Measurements from ENCODE around the gene SLU7.

The SLU7 gene

DNA sequence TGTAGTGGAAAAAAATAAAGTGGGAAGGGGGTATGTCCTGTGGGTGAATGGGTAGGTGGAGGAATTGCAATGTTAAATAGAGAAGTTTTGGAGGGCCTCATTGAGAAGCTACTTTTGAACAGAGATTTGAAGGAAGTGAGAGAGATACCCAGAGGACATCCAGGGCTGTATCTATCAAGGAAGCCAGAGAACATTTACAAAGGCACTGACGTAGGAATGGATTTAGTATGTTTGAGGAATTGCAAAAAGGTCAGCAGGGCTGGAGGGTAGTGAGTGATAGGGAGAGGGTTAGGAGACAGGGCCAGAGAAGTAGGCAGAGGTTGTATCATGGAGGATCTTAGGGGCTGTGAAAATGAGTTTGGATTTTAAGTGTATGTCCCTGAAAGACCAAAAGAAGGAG lies 16.7 kb upstream of the SLU7 start:
- Histone ChIP-seq H3K36me3 (ENCODE audit: insufficient read depth, low read length) (no peaks in the 10 kb centered on the region), H3K79me2 (ENCODE audit: insufficient read depth, low read length) (no peaks in the 10 kb centered on the region), H3K4me1 (ENCODE audit: insufficient read depth, low read length) (peaks cover 25% of the 10 kb centered on the region), H4K20me1 (ENCODE audit: insufficient read depth, low read length) (no peaks in the 10 kb centered on the region), H3K27me3 (ENCODE audit: insufficient read depth, low read length, poor library complexity) (no peaks in the 10 kb centered on the region), H3K4me2 (ENCODE audit: insufficient read depth, low read length) (no peak overlapping the region), H3K4me3 (ENCODE audit: low read depth in 1 of 2, low read length in 2 of 2) (no peak overlapping the region), H3K27ac (ENCODE audit: low read length) (no peak overlapping the region), H3K9me3 (ENCODE audit: insufficient read depth, low read length, severe bottlenecking) (no peaks in the 10 kb centered on the region), H2AFZ (ENCODE audit: low read depth, low read length) (no peak overlapping the region), H3K9ac (ENCODE audit: low read depth, low read length) (no peak overlapping the region)
- TF ChIP-seq, protein P1, sequence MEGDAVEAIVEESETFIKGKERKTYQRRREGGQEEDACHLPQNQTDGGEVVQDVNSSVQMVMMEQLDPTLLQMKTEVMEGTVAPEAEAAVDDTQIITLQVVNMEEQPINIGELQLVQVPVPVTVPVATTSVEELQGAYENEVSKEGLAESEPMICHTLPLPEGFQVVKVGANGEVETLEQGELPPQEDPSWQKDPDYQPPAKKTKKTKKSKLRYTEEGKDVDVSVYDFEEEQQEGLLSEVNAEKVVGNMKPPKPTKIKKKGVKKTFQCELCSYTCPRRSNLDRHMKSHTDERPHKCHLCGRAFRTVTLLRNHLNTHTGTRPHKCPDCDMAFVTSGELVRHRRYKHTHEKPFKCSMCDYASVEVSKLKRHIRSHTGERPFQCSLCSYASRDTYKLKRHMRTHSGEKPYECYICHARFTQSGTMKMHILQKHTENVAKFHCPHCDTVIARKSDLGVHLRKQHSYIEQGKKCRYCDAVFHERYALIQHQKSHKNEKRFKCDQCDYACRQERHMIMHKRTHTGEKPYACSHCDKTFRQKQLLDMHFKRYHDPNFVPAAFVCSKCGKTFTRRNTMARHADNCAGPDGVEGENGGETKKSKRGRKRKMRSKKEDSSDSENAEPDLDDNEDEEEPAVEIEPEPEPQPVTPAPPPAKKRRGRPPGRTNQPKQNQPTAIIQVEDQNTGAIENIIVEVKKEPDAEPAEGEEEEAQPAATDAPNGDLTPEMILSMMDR (IDR thresholded peaks at IDR 0.05; ENCODE audit: borderline replicate concordance, extremely low read depth, low read length, poor library complexity, severe bottlenecking), result no peak
- TF ChIP-seq EZH2 (IDR thresholded peaks at IDR 0.05; ENCODE audit: borderline replicate concordance, low read depth, low read length, severe bottlenecking), result no peak
- ATAC-seq (ENCODE audit: insufficient read depth, low read depth), result no peak
- DNase-seq, result no peak

DNA sequence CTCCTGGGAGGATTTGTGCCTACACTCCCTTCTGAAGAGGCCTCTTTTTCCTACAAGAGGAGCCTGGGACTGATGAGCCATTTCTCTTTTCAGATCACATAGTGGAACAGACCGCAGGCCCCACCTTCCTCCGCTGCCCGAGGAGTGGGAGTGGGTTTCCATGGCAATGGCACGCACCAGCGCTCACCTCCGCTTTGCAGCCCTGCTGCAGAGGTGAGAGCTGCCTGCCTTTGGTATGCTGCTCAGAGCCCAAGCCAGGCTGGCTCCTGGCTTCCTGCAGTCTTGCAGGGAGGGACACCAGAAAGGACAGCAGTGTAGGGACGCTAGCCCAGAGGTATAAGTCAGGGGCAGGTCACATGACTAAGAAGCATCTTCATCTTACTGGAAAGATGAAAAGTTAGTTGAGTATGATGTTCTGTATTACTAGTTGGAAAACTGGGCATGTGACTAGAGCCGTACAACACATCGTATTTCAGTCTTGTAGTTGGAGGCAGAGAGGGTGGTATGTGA lies 15.2 kb upstream of the SLU7 start:
- ATAC-seq (ENCODE audit: insufficient read depth, low read depth) (no peak), DNase-seq (no peak)
- Histone ChIP-seq H3K79me2 (ENCODE audit: insufficient read depth, low read length) (no peaks in the 10 kb centered on the region), H3K4me2 (ENCODE audit: insufficient read depth, low read length) (no peak overlapping the region), H3K9me3 (ENCODE audit: insufficient read depth, low read length, severe bottlenecking) (no peaks in the 10 kb centered on the region), H4K20me1 (ENCODE audit: insufficient read depth, low read length) (no peaks in the 10 kb centered on the region), H3K4me3 (ENCODE audit: low read depth in 1 of 2, low read length in 2 of 2) (no peak overlapping the region), H3K36me3 (ENCODE audit: insufficient read depth, low read length) (peaks cover 10% of the 10 kb centered on the region; the same call in 1 of the 2 replicates), H3K4me1 (ENCODE audit: insufficient read depth, low read length) (peaks cover 11% of the 10 kb centered on the region), H2AFZ (ENCODE audit: low read depth, low read length) (no peak overlapping the region), H3K9ac (ENCODE audit: low read depth, low read length) (no peak overlapping the region), H3K27ac (ENCODE audit: low read length) (no peak overlapping the region), H3K27me3 (ENCODE audit: insufficient read depth, low read length, poor library complexity) (no peaks in the 10 kb centered on the region)
- TF ChIP-seq EZH2 (IDR thresholded peaks at IDR 0.05; ENCODE audit: borderline replicate concordance, low read depth, low read length, severe bottlenecking), result no peak
- TF ChIP-seq, protein P1 (IDR thresholded peaks at IDR 0.05; ENCODE audit: borderline replicate concordance, extremely low read depth, low read length, poor library complexity, severe bottlenecking), result no peak

DNA sequence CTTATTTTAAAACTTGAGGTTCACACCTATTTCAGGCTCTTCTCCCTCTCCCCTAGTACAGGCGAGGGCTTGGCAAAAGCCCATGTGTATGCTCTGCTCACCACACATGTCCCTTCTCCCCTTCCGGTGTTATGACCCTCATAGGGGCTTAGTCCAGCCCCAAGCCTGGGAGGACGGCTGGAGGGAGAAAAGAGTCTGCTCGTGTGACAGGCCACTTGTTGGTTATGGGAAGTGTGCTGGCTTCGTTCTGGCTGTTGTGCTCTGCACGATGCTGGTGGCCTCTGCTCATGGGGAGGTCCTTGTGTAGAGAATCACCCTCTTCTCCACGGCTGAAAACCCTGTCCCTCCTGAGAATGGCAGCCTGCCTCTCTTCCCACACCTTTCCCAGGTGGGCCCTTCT lies 13.9 kb upstream of the SLU7 start:
- Histone ChIP-seq H3K79me2 (ENCODE audit: insufficient read depth, low read length) (no peaks in the 10 kb centered on the region), H3K4me2 (ENCODE audit: insufficient read depth, low read length) (no peak overlapping the region), H3K9me3 (ENCODE audit: insufficient read depth, low read length, severe bottlenecking) (no peaks in the 10 kb centered on the region), H3K36me3 (ENCODE audit: insufficient read depth, low read length) (peaks cover 23% of the 10 kb centered on the region; the same call in 1 of the 2 replicates), H4K20me1 (ENCODE audit: insufficient read depth, low read length) (no peaks in the 10 kb centered on the region), H3K4me3 (ENCODE audit: low read depth in 1 of 2, low read length in 2 of 2) (no peak overlapping the region), H3K27me3 (ENCODE audit: insufficient read depth, low read length, poor library complexity) (no peaks in the 10 kb centered on the region), H3K9ac (ENCODE audit: low read depth, low read length) (no peak overlapping the region), H3K4me1 (ENCODE audit: insufficient read depth, low read length) (no peaks in the 10 kb centered on the region), H3K27ac (ENCODE audit: low read length) (no peak overlapping the region), H2AFZ (ENCODE audit: low read depth, low read length) (no peak overlapping the region)
- TF ChIP-seq, protein P1 (IDR thresholded peaks at IDR 0.05; ENCODE audit: borderline replicate concordance, extremely low read depth, low read length, poor library complexity, severe bottlenecking), result no peak
- no peak for TF ChIP-seq EZH2 (IDR thresholded peaks at IDR 0.05; ENCODE audit: borderline replicate concordance, low read depth, low read length, severe bottlenecking)
- DNase-seq, result no peak
- no peak for ATAC-seq (ENCODE audit: insufficient read depth, low read depth)
